ENCODE data around the gene ZBTB39. TPM values are rescaled to one million over a fixed set of nuclear protein-coding genes. Genes with fewer than 3 reads are reported as not detected.

Gene ZBTB39
- total and polyA plus RNA-seq, 2 donors (not counting 1 experiment from before 2014, with no cell fraction given): 5.4 to 13.9 TPM

DNA sequence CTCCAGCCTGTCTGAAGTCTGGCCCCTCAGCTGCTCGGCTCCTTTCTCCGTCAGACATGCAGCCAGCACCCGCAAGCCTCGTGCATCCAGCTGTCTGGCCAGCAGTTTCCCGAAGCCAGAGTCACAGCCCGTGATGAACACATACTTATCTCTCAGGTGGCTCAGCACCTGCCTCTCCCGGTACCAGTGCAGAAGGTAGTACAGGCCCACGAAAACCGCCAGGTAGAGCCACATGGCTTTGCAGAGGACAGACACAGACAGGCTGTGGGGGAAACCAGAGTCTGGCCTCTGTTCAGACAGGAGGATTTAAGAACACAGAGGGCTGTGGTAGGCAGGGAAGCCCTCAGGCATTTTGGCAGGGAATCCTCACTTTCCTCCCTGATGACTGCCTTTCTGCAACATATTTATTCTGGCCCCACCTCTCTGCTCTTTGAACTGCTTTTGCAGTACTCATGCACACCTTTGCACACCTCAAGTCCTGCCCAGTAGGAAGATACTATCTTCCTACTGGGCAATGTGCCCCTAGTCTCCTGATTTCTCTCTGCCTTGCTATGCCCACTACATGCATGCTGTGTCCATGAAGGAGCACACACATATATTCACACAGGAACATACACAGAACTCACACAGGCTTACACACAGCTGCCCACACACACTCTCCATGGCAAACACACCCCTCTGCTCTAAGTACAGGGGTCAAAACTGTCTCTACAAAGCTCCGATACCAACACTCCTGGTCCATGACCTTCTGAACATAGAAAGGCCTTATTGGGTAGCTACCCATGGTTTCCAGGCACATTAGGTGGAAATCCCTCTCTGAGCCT, 48.9 kb downstream of the ZBTB39 start, which contains the start of gene RDH16:
Gene RDH16, minus strand, starts transcription at position 380 of the 824 bp plus-strand sequence. Its CDS starts 146 bp downstream, at position 234.
- H4K20me1 ChIP-seq (ENCODE audit: control insufficient read depth, insufficient read depth, low read length, poor library complexity, severe bottlenecking): no peaks in the 10 kb centered on the region
- H3K4me1 ChIP-seq (ENCODE audit: control insufficient read depth in 2 of 2, insufficient read depth in 2 of 2, low read length in 2 of 2): no peaks in the 10 kb centered on the region
- peaks cover 0 to 18% (median 4%) of the 10 kb centered on the region in 3 donors for H3K9me3 ChIP-seq (ENCODE audit: control extremely low read depth in 1 of 3, control insufficient read depth in 2 of 3, insufficient read depth in 1 of 3, low read length in 2 of 3)
- H3K4me2 ChIP-seq (replicated peaks; ENCODE audit: low read depth, low read length, poor library complexity, severe bottlenecking): no peak within 1 kb of the TSS
- DNase-seq (no peak), ATAC-seq (ENCODE audit: low read depth) (no peak)
- no peaks in the 10 kb centered on the region for H3K36me3 ChIP-seq (replicated peaks in 1 of 2; ENCODE audit: control extremely low read depth in 1 of 2, control insufficient read depth in 1 of 2, extremely low read depth in 1 of 2, insufficient read depth in 2 of 2, low read length in 1 of 2)
- intact Hi-C loops (cut with micrococcal nuclease): no loop called here
- peaks cover 0 to 9% (median 0%) of the 10 kb centered on the region in 4 experiments for H3K27me3 ChIP-seq (replicated peaks in 1 of 4; ENCODE audit: control extremely low read depth in 1 of 4, control insufficient read depth in 3 of 4, insufficient read depth in 4 of 4, low read length in 3 of 4)
- TF ChIP-seq, protein P1, sequence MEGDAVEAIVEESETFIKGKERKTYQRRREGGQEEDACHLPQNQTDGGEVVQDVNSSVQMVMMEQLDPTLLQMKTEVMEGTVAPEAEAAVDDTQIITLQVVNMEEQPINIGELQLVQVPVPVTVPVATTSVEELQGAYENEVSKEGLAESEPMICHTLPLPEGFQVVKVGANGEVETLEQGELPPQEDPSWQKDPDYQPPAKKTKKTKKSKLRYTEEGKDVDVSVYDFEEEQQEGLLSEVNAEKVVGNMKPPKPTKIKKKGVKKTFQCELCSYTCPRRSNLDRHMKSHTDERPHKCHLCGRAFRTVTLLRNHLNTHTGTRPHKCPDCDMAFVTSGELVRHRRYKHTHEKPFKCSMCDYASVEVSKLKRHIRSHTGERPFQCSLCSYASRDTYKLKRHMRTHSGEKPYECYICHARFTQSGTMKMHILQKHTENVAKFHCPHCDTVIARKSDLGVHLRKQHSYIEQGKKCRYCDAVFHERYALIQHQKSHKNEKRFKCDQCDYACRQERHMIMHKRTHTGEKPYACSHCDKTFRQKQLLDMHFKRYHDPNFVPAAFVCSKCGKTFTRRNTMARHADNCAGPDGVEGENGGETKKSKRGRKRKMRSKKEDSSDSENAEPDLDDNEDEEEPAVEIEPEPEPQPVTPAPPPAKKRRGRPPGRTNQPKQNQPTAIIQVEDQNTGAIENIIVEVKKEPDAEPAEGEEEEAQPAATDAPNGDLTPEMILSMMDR (IDR thresholded peaks at IDR 0.05): no peak
- TF ChIP-seq EZH2 (IDR thresholded peaks at IDR 0.05; ENCODE audit: borderline replicate concordance, insufficient read depth, low read depth, low read length, poor library complexity, severe bottlenecking): no peak
- H3K79me2 ChIP-seq (ENCODE audit: control insufficient read depth, insufficient read depth, low read length): no peaks in the 10 kb centered on the region
- POLR2A ChIA-PET: no interaction called here
- no peak within 1 kb of the TSS for H3K9ac ChIP-seq (ENCODE audit: low read length)
- 93% methylated on average over 10 of the region's 10 CpGs for WGBS (ENCODE audit: insufficient coverage)
- CTCF ChIA-PET: no interaction called here
- H3K27ac ChIP-seq (ENCODE audit: low read length in 2 of 2): no peak within 1 kb of the TSS
- Mint-ChIP-seq H3K9me3 (ENCODE audit: insufficient read depth) (no peaks in the 10 kb centered on the region), H3K27me3 (peaks cover 10% of the 10 kb centered on the region), H3K4me3 (no peak within 1 kb of the TSS), H3K4me1 (no peaks in the 10 kb centered on the region), H3K27ac (no peak within 1 kb of the TSS)
- no peak within 1 kb of the TSS for H2AFZ ChIP-seq (ENCODE audit: insufficient read depth, low read depth, low read length, poor library complexity, severe bottlenecking)
- H3K4me3 ChIP-seq (ENCODE audit: control extremely low read depth in 1 of 5, extremely low read depth in 1 of 5, insufficient read depth in 1 of 5, low read depth in 2 of 5, low read length in 4 of 5): no peak within 1 kb of the TSS

DNA sequence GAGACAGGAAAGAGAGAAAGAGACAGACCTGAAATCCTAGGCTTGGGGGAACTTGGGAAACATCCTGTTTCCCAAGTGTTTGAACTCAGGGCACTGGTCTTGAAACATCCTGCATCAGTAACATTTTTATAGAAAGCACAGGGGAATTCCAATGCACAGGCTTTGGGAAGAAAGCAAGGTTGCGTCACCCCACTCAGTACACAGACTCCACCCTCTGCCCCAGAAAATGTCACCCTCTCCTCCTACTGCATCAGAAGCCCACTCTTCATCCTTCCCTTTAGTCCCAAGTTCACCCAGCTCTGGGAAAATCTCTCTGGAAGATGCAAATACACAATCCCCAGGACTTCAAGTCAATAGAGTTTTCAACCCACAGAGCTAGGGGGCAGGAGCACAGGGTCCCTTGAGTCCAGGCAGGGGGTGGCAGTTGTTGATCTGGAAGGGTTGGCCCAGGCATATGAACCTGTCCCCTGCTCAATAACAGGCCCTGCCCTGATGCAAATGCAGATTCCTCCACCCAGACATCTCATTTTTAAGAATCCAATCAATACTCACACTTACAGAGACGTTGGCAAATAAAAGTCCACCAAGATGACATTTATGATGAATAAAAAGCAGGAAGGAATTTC, 50.6 kb downstream of the ZBTB39 start:
- ATAC-seq (ENCODE audit: low read depth): no peak
- DNase-seq: no peak
- peaks cover 0 to 9% (median 0%) of the 10 kb centered on the region in 4 experiments for H3K27me3 ChIP-seq (replicated peaks in 1 of 4; ENCODE audit: control extremely low read depth in 1 of 4, control insufficient read depth in 3 of 4, insufficient read depth in 4 of 4, low read length in 3 of 4)
- no peaks in the 10 kb centered on the region for H3K9me3 Mint-ChIP-seq (ENCODE audit: insufficient read depth)
- H3K36me3 ChIP-seq (replicated peaks in 1 of 2; ENCODE audit: control extremely low read depth in 1 of 2, control insufficient read depth in 1 of 2, extremely low read depth in 1 of 2, insufficient read depth in 2 of 2, low read length in 1 of 2): no peaks in the 10 kb centered on the region
- intact Hi-C loops (cut with micrococcal nuclease): no loop called here
- H3K27ac ChIP-seq (ENCODE audit: low read length in 2 of 2): no peak overlapping the region
- WGBS (ENCODE audit: insufficient coverage): 100% methylated on average over 1 of the region's 2 CpGs
- peaks cover 10% of the 10 kb centered on the region for H3K27me3 Mint-ChIP-seq
- H3K4me2 ChIP-seq (replicated peaks; ENCODE audit: low read depth, low read length, poor library complexity, severe bottlenecking): no peak overlapping the region
- H3K9me3 ChIP-seq (ENCODE audit: control extremely low read depth in 1 of 3, control insufficient read depth in 2 of 3, insufficient read depth in 1 of 3, low read length in 2 of 3): peaks cover 0 to 18% (median 4%) of the 10 kb centered on the region in 3 donors
- ChIA-PET POLR2A (no interaction called here), CTCF (no interaction called here)
- no peak overlapping the region for H3K27ac Mint-ChIP-seq
- no peaks in the 10 kb centered on the region for H4K20me1 ChIP-seq (ENCODE audit: control insufficient read depth, insufficient read depth, low read length, poor library complexity, severe bottlenecking)
- no peak overlapping the region for H3K4me3 Mint-ChIP-seq
- no peak overlapping the region for H2AFZ ChIP-seq (ENCODE audit: insufficient read depth, low read depth, low read length, poor library complexity, severe bottlenecking)
- no peak overlapping the region for H3K9ac ChIP-seq (ENCODE audit: low read length)
- no peak overlapping the region for H3K4me3 ChIP-seq (ENCODE audit: control extremely low read depth in 1 of 5, extremely low read depth in 1 of 5, insufficient read depth in 1 of 5, low read depth in 2 of 5, low read length in 4 of 5)
- H3K79me2 ChIP-seq (ENCODE audit: control insufficient read depth, insufficient read depth, low read length): no peaks in the 10 kb centered on the region
- no peak for TF ChIP-seq EZH2 (IDR thresholded peaks at IDR 0.05; ENCODE audit: borderline replicate concordance, insufficient read depth, low read depth, low read length, poor library complexity, severe bottlenecking)
- TF ChIP-seq, protein P1 (IDR thresholded peaks at IDR 0.05): no peak
- no peaks in the 10 kb centered on the region for H3K4me1 Mint-ChIP-seq
- H3K4me1 ChIP-seq (ENCODE audit: control insufficient read depth in 2 of 2, insufficient read depth in 2 of 2, low read length in 2 of 2): no peaks in the 10 kb centered on the region

Data from B cell (primary cell).